Astrocyte (in vitro differentiated cells and primary cell): ENCODE data around the gene TAS2R40.

Experiments
- CTCF ChIP-seq: IDR thresholded peaks from 2 replicates; pipeline ENCODE4 v1.5.1; 2011; ENCODE audit warnings: low read depth, mild to moderate bottlenecking, inconsistent platforms, low read length, moderate library complexity; ENCODE audit not compliant: insufficient read depth
- EZH2 ChIP-seq: IDR thresholded peaks from 2 replicates; pipeline ENCODE4 v1.6.1; 2012; ENCODE audit warnings: mild to moderate bottlenecking, low read length, inconsistent platforms; ENCODE audit not compliant: insufficient read depth

GRCh38 chr7:143240291-143241168, 18.7 kb downstream of the TAS2R40 start:
- TF ChIP-seq CTCF (peak; percentile 99), EZH2 (no peak)
